T-helper 2 cell (primary cell): ENCODE data around the gene MRFAP1L1.
"Not testable (repeated sequence)": the region's sequence is repeated elsewhere in the genome, so short reads cannot be mapped to it uniquely, and the experiment has no call there.

Experiments used
- DNase-seq, 5 experiments: peaks; one replicate each; pipeline versions ENCODE4 v3.0.0 to v3.0.0-alpha.2; 2012 to 2022
- total RNA-seq, 2 donors: gene quantifications; one replicate each; lab custom pipeline; 2026; lab: John Stamatoyannopoulos, UW

Gene MRFAP1L1
- total RNA-seq: 36.2 to 79.0 reads per million in 2 donors

GRCh38 chr4:6709230-6710114 lies at the start of gene MRFAP1L1:
Gene MRFAP1L1, minus strand, starts transcription at chr4:6709865. Its CDS starts 236 bp downstream, at chr4:6709629.
- DNase-seq: peak; percentile 94 to 99 (median 95)

GRCh38 chr4:6758728-6759127 lies 49.1 kb upstream of the MRFAP1L1 start:
- no peak for DNase-seq

GRCh38 chr4:6756345-6756744 lies 46.7 kb upstream of the MRFAP1L1 start:
- DNase-seq: not testable (repeated sequence)

- no peak for DNase-seq
Observed at GRCh38 chr4:6755088-6755753, 45.6 kb upstream of the MRFAP1L1 start.

GRCh38 chr4:6754481-6755087 lies 44.9 kb upstream of the MRFAP1L1 start:
- DNase-seq: no peak

- no peak for DNase-seq
Observed at GRCh38 chr4:6753891-6754290, 44.2 kb upstream of the MRFAP1L1 start.

GRCh38 chr4:6753103-6753560 lies 43.5 kb upstream of the MRFAP1L1 start:
- no peak for DNase-seq

GRCh38 chr4:6752486-6752829 lies 42.8 kb upstream of the MRFAP1L1 start:
- no peak for DNase-seq

GRCh38 chr4:6751611-6752485 lies 42.2 kb upstream of the MRFAP1L1 start:
- peak in 1 of 5 experiments; percentile 35 for DNase-seq

GRCh38 chr4:6750286-6751221 lies 40.9 kb upstream of the MRFAP1L1 start:
- no peak for DNase-seq

GRCh38 chr4:6749340-6750171 lies 39.9 kb upstream of the MRFAP1L1 start:
- no peak for DNase-seq

GRCh38 chr4:6748286-6748685 lies 38.6 kb upstream of the MRFAP1L1 start:
- DNase-seq: no peak

GRCh38 chr4:6747294-6748051 lies 37.8 kb upstream of the MRFAP1L1 start:
- no peak for DNase-seq

GRCh38 chr4:6746721-6747293 lies 37.1 kb upstream of the MRFAP1L1 start:
- DNase-seq: no peak

- no peak for DNase-seq
Observed at GRCh38 chr4:6742989-6743388, 33.3 kb upstream of the MRFAP1L1 start.

GRCh38 chr4:6742507-6742906 lies 32.8 kb upstream of the MRFAP1L1 start:
- DNase-seq: peak in 1 of 5 experiments; percentile 29

GRCh38 chr4:6740347-6740746 lies 30.7 kb upstream of the MRFAP1L1 start:
- DNase-seq: no peak

- DNase-seq: no peak
Observed at GRCh38 chr4:6739920-6740319, 30.3 kb upstream of the MRFAP1L1 start.

- no peak for DNase-seq
Observed at GRCh38 chr4:6734165-6734786, 24.6 kb upstream of the MRFAP1L1 start.
